ENCODE results near the gene ZNF804B.

ZNF804B gene

DNA sequence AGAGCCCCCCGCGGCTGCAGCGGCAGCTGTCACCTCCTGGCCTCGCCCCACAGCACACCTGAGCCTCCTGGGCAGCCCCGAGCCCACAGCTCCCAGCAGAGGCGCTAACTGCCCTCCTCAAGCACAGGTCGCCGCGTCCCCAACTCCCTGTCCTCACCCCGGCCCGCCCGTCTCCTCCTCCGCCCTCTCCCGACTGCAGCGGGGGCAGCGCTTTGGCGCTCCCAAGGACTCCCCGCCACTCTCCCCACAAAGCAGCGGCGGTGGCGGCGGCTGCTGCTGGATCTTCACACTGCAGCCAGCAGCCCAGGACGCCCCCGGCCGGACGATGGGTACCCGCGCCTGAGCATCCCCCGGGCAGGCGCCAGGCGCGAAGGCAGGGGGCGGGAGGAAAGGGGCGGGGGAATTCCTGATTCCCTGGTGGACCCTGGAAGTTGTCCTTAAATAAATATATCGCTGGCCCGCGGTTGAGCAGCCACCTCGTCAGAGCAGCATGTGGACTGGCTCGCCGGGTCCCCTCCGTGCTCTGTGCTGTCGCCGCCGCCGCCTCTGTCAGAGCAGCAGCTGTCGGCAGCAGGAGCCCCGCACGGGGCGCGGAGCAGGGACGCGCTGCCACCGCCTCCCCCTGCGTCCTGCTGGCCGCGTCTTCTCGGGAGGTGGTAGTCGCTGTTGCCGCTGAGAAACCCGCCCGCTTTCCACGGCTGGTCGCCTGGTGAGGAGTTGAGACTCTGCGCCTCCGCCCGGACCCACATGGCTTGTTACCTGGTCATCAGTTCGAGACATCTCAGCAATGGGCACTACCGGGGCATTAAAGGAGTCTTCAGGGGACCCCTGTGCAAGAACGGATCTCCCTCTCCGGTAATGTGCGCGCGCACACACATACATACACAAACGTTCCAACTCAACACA is at the start of gene ZNF804B:
ZNF804B (plus strand) TSS at position 471 of the 906 bp plus-strand sequence; CDS start at position 748, 277 bp downstream.
- DNase-seq, result peak; percentile 82

DNA sequence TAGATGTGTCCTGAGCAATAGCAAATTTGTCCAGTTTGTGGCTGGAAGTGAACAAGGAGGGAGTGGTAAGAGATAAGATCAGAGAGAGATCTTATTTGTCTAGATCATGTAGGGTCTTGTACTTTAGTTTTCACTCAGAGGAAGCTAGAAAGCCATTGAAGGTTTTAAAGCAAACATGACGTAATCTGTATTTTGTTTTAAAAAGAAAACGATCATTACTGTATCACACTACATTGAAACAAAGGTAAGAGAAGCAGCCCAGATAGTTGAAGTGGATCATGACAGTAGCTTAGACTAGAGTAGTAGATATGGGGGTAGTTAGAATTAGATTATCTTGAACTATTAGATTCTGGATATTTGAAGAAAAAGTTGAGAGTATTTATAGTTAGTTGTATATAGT is 23.6 kb upstream of the ZNF804B start:
- no peak for DNase-seq

- no peak for DNase-seq
These were observed 21.9 kb upstream of the ZNF804B start for GRCh38 chr7:88737632-88738031.

DNA sequence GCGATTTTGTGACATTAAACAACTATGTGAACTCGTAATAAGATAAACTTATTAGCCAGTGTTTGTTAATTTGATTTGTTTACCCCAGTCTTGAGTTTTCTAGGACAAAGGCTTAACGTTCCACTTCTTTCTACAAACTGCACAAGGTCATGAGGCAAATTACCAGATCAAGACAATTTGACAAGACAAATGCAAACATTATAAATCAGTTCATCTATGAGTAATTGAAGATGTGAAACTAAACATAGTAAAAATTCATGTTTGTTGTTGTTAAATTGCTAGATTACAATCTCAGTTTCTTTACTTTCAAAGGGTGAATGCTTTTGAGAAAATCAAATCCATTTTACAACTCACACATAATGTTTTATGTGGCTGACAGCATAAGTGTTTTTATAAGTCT is 13.4 kb upstream of the ZNF804B start:
- DNase-seq, result no peak

DNA sequence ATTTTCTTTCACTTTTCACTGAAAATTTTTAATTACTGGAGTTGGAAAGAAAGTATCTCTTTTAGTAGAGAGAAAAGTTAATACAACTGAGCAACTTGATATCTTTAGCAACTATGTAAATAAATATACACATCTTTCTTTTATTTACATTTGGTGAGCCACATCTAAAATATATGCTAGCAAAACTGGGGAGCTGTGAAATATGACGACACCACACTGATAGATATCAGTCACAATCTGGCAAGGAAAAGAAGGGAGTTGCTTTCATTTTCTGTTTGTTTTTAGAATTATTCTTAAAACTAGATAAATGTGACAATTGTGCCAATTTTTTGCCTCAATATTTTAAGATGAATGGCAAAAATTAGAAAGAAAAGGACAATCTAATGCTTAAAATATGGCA is 2.7 kb upstream of the ZNF804B start:
- no peak for DNase-seq

- no peak for DNase-seq
These were observed 2.1 kb upstream of the ZNF804B start for GRCh38 chr7:88757371-88757770.

- DNase-seq, result peak; percentile 81
These were observed 895 bp upstream of the ZNF804B start for GRCh38 chr7:88758381-88759229.

GRCh38 chr7:88760136-88760515 is 626 bp downstream of the ZNF804B start:
- DNase-seq, result no peak

DNA sequence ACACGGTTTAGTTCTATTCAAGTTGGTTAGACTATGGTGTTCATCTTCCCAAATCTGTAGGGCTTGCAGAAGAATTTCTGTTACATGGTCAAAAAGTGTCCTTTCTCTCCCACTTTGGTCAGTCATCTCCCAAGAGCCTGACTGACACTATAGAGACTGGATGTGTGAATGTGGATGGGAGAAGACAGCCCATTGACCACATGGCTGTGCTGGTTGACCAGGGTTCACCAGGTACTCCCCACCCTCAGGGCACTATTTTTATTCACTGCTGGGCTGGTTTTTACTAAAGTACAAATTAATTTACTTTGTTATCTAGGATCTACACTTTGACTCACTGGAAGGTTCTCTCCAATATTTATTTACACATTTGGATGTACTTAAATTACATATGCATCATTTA is 2.3 kb downstream of the ZNF804B start:
- DNase-seq, result no peak

DNA sequence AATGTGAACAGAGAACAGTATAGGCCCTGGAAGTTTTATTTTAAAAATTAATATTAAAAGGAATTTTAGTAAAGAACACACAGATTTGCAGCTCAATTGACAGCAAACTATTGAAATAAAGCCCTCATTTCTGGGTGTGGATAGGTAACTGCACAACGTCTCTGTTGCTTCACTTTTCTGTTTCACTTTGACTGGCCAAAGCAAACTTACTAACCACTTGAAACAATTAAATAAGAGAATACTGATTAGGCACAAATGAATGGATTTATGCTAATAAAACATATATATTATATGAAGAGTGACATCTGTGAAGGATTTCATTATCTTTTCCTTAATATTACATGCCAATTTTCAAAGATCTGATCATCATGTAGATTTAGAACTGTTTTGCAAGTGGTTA is 11.9 kb downstream of the ZNF804B start:
- DNase-seq, result no peak

- DNase-seq, result no peak
These were observed 13.3 kb downstream of the ZNF804B start for GRCh38 chr7:88772776-88773175.

GRCh38 chr7:88775838-88776237 is 16.3 kb downstream of the ZNF804B start:
- DNase-seq, result no peak

DNA sequence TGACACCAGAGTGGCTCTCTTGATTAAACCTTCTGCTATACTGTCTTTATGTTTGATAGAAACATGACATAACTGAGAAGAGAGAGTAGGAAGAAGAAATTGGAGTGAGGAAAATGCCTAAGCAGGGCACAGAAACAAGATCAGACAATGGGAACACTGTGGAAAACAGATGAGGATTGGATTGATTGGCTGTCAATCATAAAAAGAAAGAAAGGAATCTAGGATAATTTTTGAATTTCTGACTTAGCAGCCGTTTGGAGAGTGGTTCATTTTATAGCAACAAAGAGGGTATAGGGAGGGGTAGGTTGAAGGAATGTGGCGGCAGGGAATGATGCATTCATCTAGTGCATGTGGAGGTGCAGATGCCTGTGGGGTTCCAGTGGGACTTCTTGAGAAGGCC is 28.3 kb downstream of the ZNF804B start:
- DNase-seq, result no peak

DNA sequence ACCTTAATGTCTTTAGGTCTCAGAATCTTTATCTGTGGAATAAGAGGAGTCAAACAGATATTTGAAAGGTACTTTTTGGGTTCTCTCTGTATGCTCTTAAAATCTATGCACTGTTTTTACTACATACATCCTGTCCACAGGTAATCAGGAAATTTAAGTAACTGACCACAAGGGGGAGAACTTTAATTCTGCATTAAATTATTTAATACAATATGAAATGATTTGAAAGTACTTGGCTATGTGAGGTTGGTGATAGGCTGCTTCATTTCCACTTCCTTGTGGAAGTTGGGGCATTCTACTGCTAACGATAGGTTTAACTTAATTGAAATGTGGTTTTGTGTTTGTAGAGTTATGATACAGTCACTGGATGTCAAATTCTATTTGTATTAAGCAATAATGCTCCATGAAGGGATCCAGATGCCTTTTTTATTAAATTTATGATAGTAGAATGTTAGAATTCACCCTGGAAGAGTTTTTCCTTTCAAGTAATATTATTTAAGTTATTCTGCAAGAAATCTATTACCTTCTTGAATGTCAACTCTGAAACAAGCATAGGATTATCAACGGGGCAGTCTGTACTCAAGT is 30.1 kb downstream of the ZNF804B start:
- DNase-seq, result no peak

- DNase-seq, result no peak
These were observed 32.4 kb downstream of the ZNF804B start for GRCh38 chr7:88791891-88792290.

DNA sequence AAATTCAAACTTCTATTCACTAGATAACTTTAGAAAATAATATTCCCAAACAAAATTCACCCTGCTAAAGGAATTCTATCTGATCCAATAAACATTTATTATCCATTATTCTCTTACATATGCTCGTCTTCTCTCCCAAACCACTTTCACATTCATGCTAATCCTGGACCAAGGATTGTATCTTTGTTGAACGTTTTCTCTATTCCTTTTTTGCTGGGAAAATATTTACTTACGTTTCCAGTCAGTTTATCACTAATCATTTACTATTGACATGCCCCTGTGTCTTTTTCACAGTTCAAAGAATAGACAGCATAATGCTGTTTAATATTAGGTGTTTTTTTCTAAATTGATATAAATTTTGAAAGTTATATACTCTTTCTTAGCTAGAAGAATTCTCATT is 32.9 kb downstream of the ZNF804B start:
- no peak for DNase-seq

DNA sequence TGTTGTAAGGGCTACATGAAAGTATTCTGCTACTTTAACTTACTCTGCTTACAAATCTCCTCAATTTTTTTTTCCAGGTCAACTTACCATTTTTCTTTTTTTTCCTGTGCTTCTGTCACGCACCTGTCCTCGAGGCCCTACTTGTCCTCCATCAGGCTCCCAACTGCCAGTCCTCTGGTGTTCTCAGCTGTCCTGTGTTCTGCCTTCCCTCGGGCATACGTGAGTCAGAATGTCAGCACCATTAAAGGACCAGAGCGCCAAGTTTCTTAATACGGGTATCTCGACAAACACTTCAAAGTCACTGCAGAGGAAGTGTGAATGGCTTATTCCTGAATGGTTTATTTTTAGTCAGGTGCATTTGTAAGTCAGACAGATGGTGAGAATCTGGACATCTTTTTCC is 36.1 kb downstream of the ZNF804B start, which contains the start of gene TEX47:
TEX47 (minus strand) TSS at position 185 of the 400 bp plus-strand sequence. CDS start 795 bp downstream, outside the sequence.
- DNase-seq, result no peak

DNA sequence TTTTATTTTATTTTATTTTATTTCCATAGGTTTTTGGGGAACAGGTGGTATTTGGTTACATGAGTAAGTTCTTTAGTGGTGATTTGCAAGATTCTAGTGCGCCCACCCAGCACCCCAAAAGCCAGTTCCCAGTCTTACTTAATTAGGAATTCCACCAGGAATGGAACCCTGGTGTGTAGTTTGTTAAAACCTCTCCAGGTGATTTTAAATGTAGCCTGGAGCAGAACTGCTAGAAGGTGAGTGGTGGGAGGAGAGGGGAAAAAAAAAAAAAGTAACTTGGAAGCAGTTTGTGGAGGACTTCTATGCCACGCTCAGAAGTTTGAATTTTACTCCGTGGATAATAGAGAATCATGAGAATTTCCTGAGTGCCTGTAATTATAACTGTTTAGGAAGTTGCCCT is 41.5 kb downstream of the ZNF804B start:
- DNase-seq, result no peak

- no peak for DNase-seq
These were observed 47.0 kb downstream of the ZNF804B start for GRCh38 chr7:88806280-88807037.

DNA sequence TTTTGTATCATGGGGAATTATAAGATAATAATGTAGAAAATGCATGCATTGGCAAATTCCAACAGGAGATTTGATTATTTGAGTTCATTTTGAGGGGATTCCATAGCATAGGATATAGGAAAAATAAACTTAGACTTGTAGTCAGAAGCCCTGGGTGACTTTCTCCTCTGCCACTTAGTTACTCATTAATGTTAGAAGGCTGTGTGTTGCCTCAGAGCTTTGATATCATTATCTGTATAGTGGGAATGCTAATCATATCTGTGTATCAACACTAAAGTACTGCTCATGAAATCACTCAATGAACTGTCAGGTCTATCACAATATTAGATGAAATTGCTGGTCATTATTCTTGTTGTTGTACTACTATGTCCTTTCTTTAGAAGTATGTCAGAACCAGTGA is 59.1 kb downstream of the ZNF804B start:
- no peak for DNase-seq

DNA sequence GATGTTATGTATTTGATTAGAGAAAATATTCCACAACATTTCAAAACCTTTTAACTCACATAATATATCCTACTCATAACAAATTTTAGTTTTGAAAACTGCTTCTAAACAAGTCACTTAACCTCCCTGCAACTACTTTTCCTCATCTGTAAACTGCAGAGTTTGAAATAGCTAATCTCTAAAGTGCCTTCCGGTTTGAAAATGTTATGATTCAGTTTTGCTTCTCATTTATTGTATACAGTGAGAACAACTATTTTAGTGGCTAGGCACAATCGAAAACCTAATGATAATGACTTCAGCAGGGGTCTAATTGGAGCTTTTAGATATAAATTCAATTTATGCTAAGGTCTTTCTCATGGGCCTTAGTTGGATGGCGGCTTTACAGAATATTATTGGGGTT is 66.7 kb downstream of the ZNF804B start:
- DNase-seq, result no peak

DNA sequence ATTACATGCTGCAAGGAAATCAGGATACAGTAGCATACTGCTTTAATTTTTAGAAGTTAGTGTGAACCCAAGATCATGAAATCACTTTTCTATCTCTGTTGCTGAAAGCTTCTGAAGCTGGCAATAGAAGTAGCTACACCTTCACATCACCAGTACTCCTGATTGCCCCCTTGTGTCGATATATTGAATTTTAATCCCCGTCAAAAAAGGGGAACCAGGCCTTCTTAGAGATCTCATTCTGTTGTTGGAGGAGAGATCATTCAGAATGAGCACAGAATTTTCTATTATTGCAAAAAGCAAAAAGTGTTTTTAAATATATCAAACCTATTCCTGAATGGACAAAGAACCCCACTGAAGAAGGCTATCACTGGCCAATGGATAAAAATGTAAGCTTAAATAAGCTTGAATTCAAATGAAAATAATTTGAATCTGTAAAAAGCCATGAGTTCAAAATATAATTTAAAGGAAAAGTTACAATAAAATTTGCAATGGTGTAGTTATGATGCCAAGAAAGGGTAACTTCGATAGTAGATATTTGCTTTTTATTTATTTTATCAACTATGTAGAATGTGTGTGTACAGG is 75.7 kb downstream of the ZNF804B start:
- DNase-seq, result peak; percentile 28
